ENCODE measurements around the gene RALGAPB. TPM values are rescaled to one million over a fixed set of nuclear protein-coding genes. Genes with fewer than 3 reads are reported as not detected.
A peak's percentile ranks its signal among the peaks of the same experiment; 100 is the strongest.

Gene RALGAPB
- total RNA-seq, 1 donor: 42.7 TPM

DNA sequence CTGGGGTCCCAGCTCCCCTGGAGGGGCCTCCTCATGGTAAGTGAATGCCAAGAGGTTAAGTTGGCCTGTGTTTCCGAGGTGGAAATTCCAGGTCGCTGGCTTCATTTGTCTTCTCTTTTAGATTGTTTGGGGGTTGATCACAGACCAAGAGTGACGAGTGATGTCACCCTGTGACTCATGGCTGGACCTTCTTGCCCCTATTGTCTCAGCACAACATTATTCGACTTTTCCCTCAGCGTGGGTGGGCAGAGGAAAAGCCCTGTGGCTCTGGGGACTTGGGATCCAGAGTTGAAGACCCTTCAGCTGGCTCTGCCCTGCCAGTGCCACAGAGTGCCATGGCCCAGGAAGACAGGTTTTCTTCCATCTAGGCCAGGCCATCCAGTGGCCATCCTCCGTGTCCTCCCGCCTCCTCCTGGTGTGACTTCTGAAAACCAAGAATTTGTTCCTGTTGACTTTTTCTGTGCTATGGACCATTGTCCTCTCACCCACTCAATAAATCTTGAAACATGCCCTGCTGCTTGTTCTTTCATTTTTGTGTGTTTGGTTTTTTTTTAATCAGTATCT, 22.1 kb upstream of the RALGAPB start:
- no peak overlapping the region for H2AFZ ChIP-seq (ENCODE audit: low read length)
- H3K4me1 ChIP-seq (ENCODE audit: insufficient read depth, low read length): peaks cover 54% of the 10 kb centered on the region
- no peaks in the 10 kb centered on the region for H3K27me3 ChIP-seq (ENCODE audit: insufficient read depth, low read length)
- H3K36me3 ChIP-seq (ENCODE audit: insufficient read depth, low read length): peaks cover 5% of the 10 kb centered on the region
- DNase-seq (ENCODE audit: insufficient read length, low spot score, missing footprints): peak; percentile 87
- no peaks in the 10 kb centered on the region for H3K9me3 ChIP-seq (ENCODE audit: low read depth, low read length)
- H3K4me2 ChIP-seq (ENCODE audit: insufficient read depth, low read length): peak overlapping the region; percentile 43
- peaks cover 16% of the 10 kb centered on the region for H3K79me2 ChIP-seq (ENCODE audit: insufficient read depth, low read length)
- no peak overlapping the region for H3K4me3 ChIP-seq (ENCODE audit: insufficient read depth, low read length)
- H3K27ac ChIP-seq (ENCODE audit: low read depth, low read length): peak overlapping the region; percentile 77
- TF ChIP-seq, protein P1, sequence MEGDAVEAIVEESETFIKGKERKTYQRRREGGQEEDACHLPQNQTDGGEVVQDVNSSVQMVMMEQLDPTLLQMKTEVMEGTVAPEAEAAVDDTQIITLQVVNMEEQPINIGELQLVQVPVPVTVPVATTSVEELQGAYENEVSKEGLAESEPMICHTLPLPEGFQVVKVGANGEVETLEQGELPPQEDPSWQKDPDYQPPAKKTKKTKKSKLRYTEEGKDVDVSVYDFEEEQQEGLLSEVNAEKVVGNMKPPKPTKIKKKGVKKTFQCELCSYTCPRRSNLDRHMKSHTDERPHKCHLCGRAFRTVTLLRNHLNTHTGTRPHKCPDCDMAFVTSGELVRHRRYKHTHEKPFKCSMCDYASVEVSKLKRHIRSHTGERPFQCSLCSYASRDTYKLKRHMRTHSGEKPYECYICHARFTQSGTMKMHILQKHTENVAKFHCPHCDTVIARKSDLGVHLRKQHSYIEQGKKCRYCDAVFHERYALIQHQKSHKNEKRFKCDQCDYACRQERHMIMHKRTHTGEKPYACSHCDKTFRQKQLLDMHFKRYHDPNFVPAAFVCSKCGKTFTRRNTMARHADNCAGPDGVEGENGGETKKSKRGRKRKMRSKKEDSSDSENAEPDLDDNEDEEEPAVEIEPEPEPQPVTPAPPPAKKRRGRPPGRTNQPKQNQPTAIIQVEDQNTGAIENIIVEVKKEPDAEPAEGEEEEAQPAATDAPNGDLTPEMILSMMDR (IDR thresholded peaks at IDR 0.05; ENCODE audit: extremely low read depth, low read depth, low read length): no peak
- no peaks in the 10 kb centered on the region for H4K20me1 ChIP-seq (ENCODE audit: insufficient read depth, low read length)

DNA sequence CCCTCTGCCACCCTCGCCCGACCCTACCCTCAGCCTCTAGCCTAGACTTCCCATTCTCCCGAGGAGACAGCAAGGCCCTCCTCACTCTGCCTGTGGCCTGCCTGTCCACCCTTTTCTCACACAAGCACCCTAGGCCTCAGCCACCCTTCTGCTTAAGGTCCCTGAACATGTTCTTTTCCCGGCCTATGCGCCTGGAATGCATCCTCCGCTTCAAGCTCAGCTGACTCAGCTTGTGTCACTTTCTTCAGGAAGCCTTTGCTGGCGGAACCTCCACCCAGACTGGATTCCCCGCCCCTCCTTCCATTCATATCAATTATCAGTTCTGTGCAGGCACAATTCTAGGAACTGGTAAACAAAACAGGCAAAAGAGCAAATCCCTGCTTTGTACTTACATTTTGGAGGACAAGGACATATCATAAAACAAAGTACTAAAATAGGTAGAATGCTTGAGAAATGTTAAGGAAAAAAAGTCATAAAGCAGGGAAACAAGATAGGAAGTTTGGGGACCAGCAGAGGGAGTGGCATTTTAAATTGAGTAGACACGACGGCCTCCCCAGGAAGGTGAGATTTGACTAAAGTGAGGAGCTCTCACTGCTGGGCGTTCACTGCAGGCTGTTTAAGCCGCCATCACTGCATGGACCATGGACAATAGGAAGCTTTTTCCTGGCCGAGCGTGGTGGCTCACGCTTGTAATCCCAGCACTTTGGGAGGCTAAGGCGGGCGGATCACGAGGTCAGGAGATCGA, 19.6 kb upstream of the RALGAPB start:
- H3K36me3 ChIP-seq (ENCODE audit: insufficient read depth, low read length): peaks cover 5% of the 10 kb centered on the region
- TF ChIP-seq, protein P1 (IDR thresholded peaks at IDR 0.05; ENCODE audit: extremely low read depth, low read depth, low read length): no peak
- H2AFZ ChIP-seq (ENCODE audit: low read length): peak overlapping the region; percentile 86
- H4K20me1 ChIP-seq (ENCODE audit: insufficient read depth, low read length): no peaks in the 10 kb centered on the region
- H3K9me3 ChIP-seq (ENCODE audit: low read depth, low read length): no peaks in the 10 kb centered on the region
- H3K4me1 ChIP-seq (ENCODE audit: insufficient read depth, low read length): peaks cover 38% of the 10 kb centered on the region
- peak overlapping the region; percentile 46 for H3K4me2 ChIP-seq (ENCODE audit: insufficient read depth, low read length)
- H3K27me3 ChIP-seq (ENCODE audit: insufficient read depth, low read length): no peaks in the 10 kb centered on the region
- no peaks in the 10 kb centered on the region for H3K79me2 ChIP-seq (ENCODE audit: insufficient read depth, low read length)
- peak; percentile 94 for DNase-seq (ENCODE audit: insufficient read length, low spot score, missing footprints)
- no peak overlapping the region for H3K4me3 ChIP-seq (ENCODE audit: insufficient read depth, low read length)
- peak overlapping the region; percentile 78 for H3K27ac ChIP-seq (ENCODE audit: low read depth, low read length)

DNA sequence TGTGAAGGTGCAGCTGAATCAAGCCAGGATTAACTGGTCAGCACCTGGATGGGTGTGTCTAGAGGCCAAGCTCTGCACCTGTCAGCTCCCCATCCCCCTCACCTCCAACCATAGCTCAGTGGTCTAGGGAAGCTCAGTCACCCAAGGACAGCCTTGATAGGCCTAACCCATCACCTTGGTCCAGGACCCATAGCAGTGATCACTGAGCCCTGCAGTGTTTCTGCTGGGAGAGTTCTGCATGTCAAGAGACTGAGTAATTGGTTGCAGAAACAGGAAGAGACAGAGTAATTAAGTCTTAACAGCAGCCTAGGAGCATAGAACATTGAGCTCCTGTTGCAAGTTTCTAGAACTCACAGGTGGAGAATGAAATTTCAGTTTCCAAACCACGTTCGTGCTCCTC, 18.7 kb upstream of the RALGAPB start:
- no peaks in the 10 kb centered on the region for H4K20me1 ChIP-seq (ENCODE audit: insufficient read depth, low read length)
- H3K79me2 ChIP-seq (ENCODE audit: insufficient read depth, low read length): no peaks in the 10 kb centered on the region
- H3K27ac ChIP-seq (ENCODE audit: low read depth, low read length): no peak overlapping the region
- no peak overlapping the region for H3K4me3 ChIP-seq (ENCODE audit: insufficient read depth, low read length)
- no peaks in the 10 kb centered on the region for H3K9me3 ChIP-seq (ENCODE audit: low read depth, low read length)
- no peak overlapping the region for H3K4me2 ChIP-seq (ENCODE audit: insufficient read depth, low read length)
- H3K4me1 ChIP-seq (ENCODE audit: insufficient read depth, low read length): peaks cover 38% of the 10 kb centered on the region
- peaks cover 5% of the 10 kb centered on the region for H3K36me3 ChIP-seq (ENCODE audit: insufficient read depth, low read length)
- TF ChIP-seq, protein P1 (IDR thresholded peaks at IDR 0.05; ENCODE audit: extremely low read depth, low read depth, low read length): no peak
- H2AFZ ChIP-seq (ENCODE audit: low read length): no peak overlapping the region
- no peaks in the 10 kb centered on the region for H3K27me3 ChIP-seq (ENCODE audit: insufficient read depth, low read length)
- DNase-seq (ENCODE audit: insufficient read length, low spot score, missing footprints): no peak
